ENCODE data around the gene CSNK1A1. TPM values are rescaled to one million over a fixed set of nuclear protein-coding genes. Genes with fewer than 3 reads are reported as not detected.
"Not testable (repeated sequence)": the region's sequence is repeated elsewhere in the genome, so short reads cannot be mapped to it uniquely, and the experiment has no call there.

Gene CSNK1A1
- polyA plus RNA-seq, 1 experiment, result 171 TPM

GRCh38 chr5:149575131-149575530 is 23.9 kb upstream of the CSNK1A1 start:
- Histone ChIP-seq H3K27me3 (ENCODE audit: control insufficient read depth, insufficient read depth, low read length) (no peaks in the 10 kb centered on the region), H3K36me3 (ENCODE audit: control insufficient read depth, insufficient read depth, low read length) (no peaks in the 10 kb centered on the region), H3K4me3 (ENCODE audit: low read depth, low read length) (no peak overlapping the region)
- CTCF ChIA-PET, result interaction anchor here (0.5 to 1.9 kb wide), 3 partner anchors 10 to 76 kb away, joined by 3 to 5 read pairs (median 3); no protein-coding TSS in a partner anchor
- TF ChIP-seq, protein P1, sequence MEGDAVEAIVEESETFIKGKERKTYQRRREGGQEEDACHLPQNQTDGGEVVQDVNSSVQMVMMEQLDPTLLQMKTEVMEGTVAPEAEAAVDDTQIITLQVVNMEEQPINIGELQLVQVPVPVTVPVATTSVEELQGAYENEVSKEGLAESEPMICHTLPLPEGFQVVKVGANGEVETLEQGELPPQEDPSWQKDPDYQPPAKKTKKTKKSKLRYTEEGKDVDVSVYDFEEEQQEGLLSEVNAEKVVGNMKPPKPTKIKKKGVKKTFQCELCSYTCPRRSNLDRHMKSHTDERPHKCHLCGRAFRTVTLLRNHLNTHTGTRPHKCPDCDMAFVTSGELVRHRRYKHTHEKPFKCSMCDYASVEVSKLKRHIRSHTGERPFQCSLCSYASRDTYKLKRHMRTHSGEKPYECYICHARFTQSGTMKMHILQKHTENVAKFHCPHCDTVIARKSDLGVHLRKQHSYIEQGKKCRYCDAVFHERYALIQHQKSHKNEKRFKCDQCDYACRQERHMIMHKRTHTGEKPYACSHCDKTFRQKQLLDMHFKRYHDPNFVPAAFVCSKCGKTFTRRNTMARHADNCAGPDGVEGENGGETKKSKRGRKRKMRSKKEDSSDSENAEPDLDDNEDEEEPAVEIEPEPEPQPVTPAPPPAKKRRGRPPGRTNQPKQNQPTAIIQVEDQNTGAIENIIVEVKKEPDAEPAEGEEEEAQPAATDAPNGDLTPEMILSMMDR (IDR thresholded peaks at IDR 0.05; ENCODE audit: insufficient read depth, low read depth, low read length), result no peak
- no peak for DNase-seq (ENCODE audit: low read depth)
- POLR2A ChIA-PET, result no interaction called here

DNA sequence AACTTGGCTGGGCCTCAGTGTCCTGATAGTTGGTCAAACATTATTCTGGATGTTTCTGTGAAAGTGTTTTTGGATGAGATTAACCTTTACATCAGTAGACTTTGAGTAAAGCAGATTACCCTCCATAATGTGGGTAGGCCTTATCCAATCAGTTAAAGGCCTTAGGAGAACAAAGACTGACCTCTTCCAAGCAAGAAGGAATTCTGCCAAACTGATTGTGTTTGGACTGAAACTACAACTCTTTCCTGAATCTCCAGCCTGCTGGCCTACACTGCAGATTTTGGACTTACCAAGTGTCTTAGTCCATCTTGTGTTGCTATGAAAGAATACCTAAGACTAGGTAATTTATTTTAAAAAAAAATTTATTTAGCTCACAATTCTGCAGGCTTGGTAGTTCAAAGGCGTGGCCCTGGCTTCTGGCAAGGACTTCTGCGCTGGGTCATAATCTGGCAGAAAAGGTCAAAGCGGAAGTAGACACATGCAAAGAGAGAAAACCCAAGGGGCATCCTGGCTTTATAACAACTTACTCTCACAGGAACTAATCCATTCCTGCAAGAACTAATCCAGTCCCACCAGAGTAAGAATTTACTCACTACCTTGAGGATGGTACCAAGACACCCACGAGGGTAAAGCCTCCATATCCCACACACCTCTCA is 21.5 kb upstream of the CSNK1A1 start:
- Histone ChIP-seq H3K36me3 (ENCODE audit: control insufficient read depth, insufficient read depth, low read length) (no peaks in the 10 kb centered on the region), H3K4me3 (ENCODE audit: low read depth, low read length) (no peak overlapping the region), H3K27me3 (ENCODE audit: control insufficient read depth, insufficient read depth, low read length) (no peaks in the 10 kb centered on the region)
- TF ChIP-seq, protein P1 (IDR thresholded peaks at IDR 0.05; ENCODE audit: insufficient read depth, low read depth, low read length), result no peak
- no peak for DNase-seq (ENCODE audit: low read depth)
- CTCF ChIA-PET, result interaction anchor here (2.1 kb wide), 1 partner anchor 131 kb away, joined by 4 read pairs; no protein-coding TSS in a partner anchor
- POLR2A ChIA-PET, result no interaction called here

- no peak for DNase-seq (ENCODE audit: low read depth)
- TF ChIP-seq, protein P1 (IDR thresholded peaks at IDR 0.05; ENCODE audit: insufficient read depth, low read depth, low read length), result no peak
- Histone ChIP-seq H3K27me3 (ENCODE audit: control insufficient read depth, insufficient read depth, low read length) (no peaks in the 10 kb centered on the region), H3K4me3 (ENCODE audit: low read depth, low read length) (no peak overlapping the region), H3K36me3 (ENCODE audit: control insufficient read depth, insufficient read depth, low read length) (no peaks in the 10 kb centered on the region)
- POLR2A ChIA-PET, result no interaction called here
- CTCF ChIA-PET, result interaction anchor here (2.1 kb wide), 1 partner anchor 130 kb away, joined by 4 read pairs; no protein-coding TSS in a partner anchor
These were observed 20.9 kb upstream of the CSNK1A1 start for GRCh38 chr5:149572170-149572569.

DNA sequence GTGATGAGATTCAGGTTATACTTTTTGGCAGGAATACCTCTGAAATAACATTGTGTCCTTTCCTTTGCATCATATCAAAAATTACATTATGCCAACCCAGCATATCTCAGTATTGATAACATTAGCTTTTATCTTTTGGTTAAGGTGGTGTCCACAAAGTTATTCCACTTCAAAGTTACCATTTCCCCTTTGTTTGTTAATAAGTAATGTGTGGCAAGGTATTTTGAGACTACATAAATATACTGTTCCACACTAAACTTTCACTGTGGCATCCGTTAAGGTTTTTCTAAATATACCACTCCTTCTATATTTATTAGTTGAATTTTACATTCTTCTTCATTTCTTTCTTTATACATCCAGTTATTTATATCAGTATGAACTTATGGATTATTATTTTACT is 16.0 kb upstream of the CSNK1A1 start:
- Histone ChIP-seq H3K27me3 (ENCODE audit: control insufficient read depth, insufficient read depth, low read length) (no peaks in the 10 kb centered on the region), H3K4me3 (ENCODE audit: low read depth, low read length) (no peak overlapping the region), H3K36me3 (ENCODE audit: control insufficient read depth, insufficient read depth, low read length) (no peaks in the 10 kb centered on the region)
- TF ChIP-seq, protein P1 (IDR thresholded peaks at IDR 0.05; ENCODE audit: insufficient read depth, low read depth, low read length), result no peak
- ChIA-PET POLR2A (no interaction called here), CTCF (interaction anchor here (1.6 to 5.3 kb wide), 6 partner anchors 52 to 195 kb away, joined by 3 to 71 read pairs (median 9); no protein-coding TSS in a partner anchor)
- DNase-seq (ENCODE audit: low read depth), result no peak

- H3K4me3 ChIP-seq (ENCODE audit: low read depth, low read length); H3K36me3 ChIP-seq (ENCODE audit: control insufficient read depth, insufficient read depth, low read length); POLR2A ChIA-PET; H3K27me3 ChIP-seq (ENCODE audit: control insufficient read depth, insufficient read depth, low read length); DNase-seq (ENCODE audit: low read depth): not testable (repeated sequence)
- TF ChIP-seq, protein P1 (IDR thresholded peaks at IDR 0.05; ENCODE audit: insufficient read depth, low read depth, low read length), result peak; percentile 42
- CTCF ChIA-PET, result interaction anchor here (0.7 to 5.3 kb wide), 20 partner anchors 11 to 249 kb away, joined by 3 to 71 read pairs (median 4); partner anchors contain the start of genes CSNK1A1 and PCYOX1L
These were observed 13.4 kb upstream of the CSNK1A1 start for GRCh38 chr5:149564542-149565140.
